Type B pancreatic cell (in vitro differentiated cells): ENCODE data around the gene ILKAP. TPM values are rescaled to one million over a fixed set of nuclear protein-coding genes. Genes with fewer than 3 reads are reported as not detected.

Source experiments
- DNase-seq: peaks from one replicate; pipeline ENCODE4 v3.0.0; 2021; ENCODE audit warnings: mixed read lengths; ENCODE audit not compliant: unreplicated experiment; ENCODE audit errors: extremely low spot score
- H3K27ac Mint-ChIP-seq: 2 replicates; pipeline ENCODE4 v1.8.0; 2021; ENCODE audit warnings: mild to moderate bottlenecking, mixed read lengths
- H3K27me3 Mint-ChIP-seq: 2 replicates; pipeline ENCODE4 v1.8.0; 2021; ENCODE audit warnings: mixed read lengths
- H3K36me3 Mint-ChIP-seq: 2 replicates; pipeline ENCODE4 v1.8.0; 2021; ENCODE audit warnings: mixed read lengths
- H3K4me1 Mint-ChIP-seq: one replicate; pipeline ENCODE4 v1.8.0; 2021; ENCODE audit warnings: mixed read lengths; ENCODE audit not compliant: unreplicated experiment
- H3K4me3 Mint-ChIP-seq: 2 replicates; pipeline ENCODE4 v1.8.0; 2021; ENCODE audit warnings: mild to moderate bottlenecking, mixed read lengths
- H3K9me3 Mint-ChIP-seq: 2 replicates; pipeline ENCODE4 v1.8.0; 2021; ENCODE audit warnings: mixed read lengths
- CTCF ChIP-seq: fragments of 200-600 bp; sonication (generic); conservative IDR thresholded peaks from 2 replicates; pipeline ENCODE4 v1.5.0; 2021; ENCODE audit warnings: antibody characterized with exemption, mild to moderate bottlenecking
- total RNA-seq: library from RNA; stranded (reverse); gene quantifications from 2 replicates; pipeline ENCODE4 v1.2.1, GENCODE V29; 2021; ENCODE audit warnings: low replicate concordance

Gene ILKAP
- total RNA-seq, 1 donor from 2014 or later, result 50.4 TPM

- no peak overlapping the region for H3K4me3 Mint-ChIP-seq
- no peaks in the 10 kb centered on the region for H3K9me3 Mint-ChIP-seq
- no peaks in the 10 kb centered on the region for H3K36me3 Mint-ChIP-seq
- no peak for TF ChIP-seq CTCF
- peaks cover 8% of the 10 kb centered on the region for H3K4me1 Mint-ChIP-seq
- no peak overlapping the region for H3K27ac Mint-ChIP-seq
- no peak for DNase-seq
- H3K27me3 Mint-ChIP-seq, result no peaks in the 10 kb centered on the region
Measured at GRCh38 chr2:238151205-238151604, 52.3 kb downstream of the ILKAP start.

GRCh38 chr2:238150686-238151085, 52.8 kb downstream of the ILKAP start:
- Mint-ChIP-seq H3K36me3 (no peaks in the 10 kb centered on the region), H3K4me1 (peaks cover 6% of the 10 kb centered on the region)
- TF ChIP-seq CTCF, result no peak

GRCh38 chr2:238149841-238150572, 53.5 kb downstream of the ILKAP start:
- Mint-ChIP-seq H3K27me3 (no peaks in the 10 kb centered on the region), H3K9me3 (no peaks in the 10 kb centered on the region), H3K4me3 (no peak overlapping the region), H3K27ac (no peak overlapping the region), H3K36me3 (no peaks in the 10 kb centered on the region), H3K4me1 (no peaks in the 10 kb centered on the region)
- no peak for DNase-seq
- TF ChIP-seq CTCF, result no peak

More at GRCh38 chr2:238150686-238151085, 52.8 kb downstream of the ILKAP start:
- Mint-ChIP-seq H3K9me3 (no peaks in the 10 kb centered on the region), H3K4me3 (no peak overlapping the region), H3K27me3 (no peaks in the 10 kb centered on the region), H3K27ac (no peak overlapping the region)
- no peak for DNase-seq

- H3K4me3 Mint-ChIP-seq, result no peak overlapping the region
- no peak overlapping the region for H3K27ac Mint-ChIP-seq
- H3K27me3 Mint-ChIP-seq, result no peaks in the 10 kb centered on the region
- no peaks in the 10 kb centered on the region for H3K4me1 Mint-ChIP-seq
- H3K36me3 Mint-ChIP-seq, result no peaks in the 10 kb centered on the region
- no peak for TF ChIP-seq CTCF
- H3K9me3 Mint-ChIP-seq, result no peaks in the 10 kb centered on the region
- DNase-seq, result no peak
Measured at GRCh38 chr2:238148981-238149380, 54.5 kb downstream of the ILKAP start.

- H3K36me3 Mint-ChIP-seq, result no peaks in the 10 kb centered on the region
- peaks cover under 1% of the 10 kb centered on the region for H3K4me1 Mint-ChIP-seq
- H3K27me3 Mint-ChIP-seq, result no peaks in the 10 kb centered on the region
- no peaks in the 10 kb centered on the region for H3K9me3 Mint-ChIP-seq
- DNase-seq, result no peak
- no peak overlapping the region for H3K27ac Mint-ChIP-seq
- TF ChIP-seq CTCF, result no peak
- no peak overlapping the region for H3K4me3 Mint-ChIP-seq
Measured at GRCh38 chr2:238146884-238147544, 56.5 kb downstream of the ILKAP start.
